Activated T-cell treated with anti-CD3 and anti-CD28 coated beads, Interleukin-2, amount 50 U/mL, for 48 hours (primary cell): ENCODE measurements around the gene ADAMTS12.

Source experiments
- DNase-seq, 2 experiments: peaks; one replicate each; pipeline ENCODE4 v3.0.0-alpha.2; 2020

The ADAMTS12 gene

GRCh38 chr5:33842456-33842855 is 49.3 kb downstream of the ADAMTS12 start:
- DNase-seq = no peak

- DNase-seq = no peak
These were observed 49.9 kb downstream of the ADAMTS12 start for GRCh38 chr5:33841891-33842290.

- DNase-seq = no peak
These were observed 50.8 kb downstream of the ADAMTS12 start for GRCh38 chr5:33840927-33841547.

- DNase-seq = no peak
These were observed 54.5 kb downstream of the ADAMTS12 start for GRCh38 chr5:33837301-33837700.

GRCh38 chr5:33834334-33834733 is 57.5 kb downstream of the ADAMTS12 start:
- DNase-seq = no peak

GRCh38 chr5:33833237-33833575 is 58.6 kb downstream of the ADAMTS12 start:
- DNase-seq = no peak

- no peak for DNase-seq
These were observed 59.2 kb downstream of the ADAMTS12 start for GRCh38 chr5:33832404-33833236.

GRCh38 chr5:33831041-33831440 is 60.7 kb downstream of the ADAMTS12 start:
- DNase-seq = no peak

GRCh38 chr5:33829430-33829829 is 62.4 kb downstream of the ADAMTS12 start:
- DNase-seq = no peak

GRCh38 chr5:33828626-33829308 is 63.0 kb downstream of the ADAMTS12 start:
- no peak for DNase-seq

- DNase-seq = no peak
These were observed 63.9 kb downstream of the ADAMTS12 start for GRCh38 chr5:33827885-33828284.

- DNase-seq = no peak
These were observed 64.6 kb downstream of the ADAMTS12 start for GRCh38 chr5:33827018-33827707.

GRCh38 chr5:33824516-33825195 is 67.1 kb downstream of the ADAMTS12 start:
- no peak for DNase-seq

- DNase-seq = no peak
These were observed 74.5 kb downstream of the ADAMTS12 start for GRCh38 chr5:33817301-33817700.

- DNase-seq = no peak
These were observed 75.0 kb downstream of the ADAMTS12 start for GRCh38 chr5:33816791-33817190.

- DNase-seq = no peak
These were observed 79.0 kb downstream of the ADAMTS12 start for GRCh38 chr5:33812746-33813145.

- no peak for DNase-seq
These were observed 81.2 kb downstream of the ADAMTS12 start for GRCh38 chr5:33810491-33811120.

- DNase-seq = no peak
These were observed 81.9 kb downstream of the ADAMTS12 start for GRCh38 chr5:33809936-33810335.

GRCh38 chr5:33808699-33809098 is 83.1 kb downstream of the ADAMTS12 start:
- DNase-seq = no peak

- DNase-seq = no peak
These were observed 84.0 kb downstream of the ADAMTS12 start for GRCh38 chr5:33807771-33808170.

- no peak for DNase-seq
These were observed 84.9 kb downstream of the ADAMTS12 start for GRCh38 chr5:33806738-33807442.

- no peak for DNase-seq
These were observed 90.5 kb downstream of the ADAMTS12 start for GRCh38 chr5:33801292-33801691.
